ENCODE measurements around the gene MESP1. TPM values are rescaled to one million over a fixed set of nuclear protein-coding genes. Genes with fewer than 3 reads are reported as not detected.
A peak's percentile ranks its signal among the peaks of the same experiment; 100 is the strongest.

Gene MESP1
- total and polyA plus RNA-seq, 2 experiments from 2014 or later = 0.50 to 2.7 TPM

DNA sequence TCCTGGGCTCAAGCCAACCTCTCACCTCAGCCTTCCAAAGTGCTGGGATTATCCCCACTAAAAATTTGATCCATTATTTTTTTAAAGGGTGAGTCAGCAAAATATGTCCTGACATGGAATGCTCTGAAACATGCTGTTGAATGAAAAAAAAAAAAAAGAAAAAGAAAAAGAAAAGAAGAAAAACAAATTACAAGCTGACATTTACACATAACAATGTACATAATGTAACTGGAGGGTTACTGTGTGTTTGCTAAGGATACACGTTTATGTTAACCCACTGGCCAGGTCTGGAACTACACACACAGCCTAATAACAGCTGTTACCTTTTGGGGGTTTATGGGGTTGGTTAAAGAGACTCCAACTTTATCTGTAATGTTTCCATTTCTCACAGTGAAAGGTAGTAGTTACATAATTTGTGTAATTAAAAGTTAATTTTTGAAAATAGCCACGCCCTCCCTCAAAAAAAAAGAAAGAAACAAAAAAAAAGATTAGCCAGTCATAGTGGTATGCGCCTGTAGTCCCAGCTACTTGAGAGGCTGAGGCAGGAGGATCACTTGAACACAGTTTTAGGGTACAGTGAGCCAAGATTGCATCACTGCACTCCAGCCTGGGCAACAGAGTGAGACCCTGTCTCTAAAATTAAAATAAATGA lies 22.0 kb upstream of the MESP1 start:
- H2AFZ ChIP-seq = no peak overlapping the region
- no peak overlapping the region for H3K4me2 ChIP-seq
- no peak for TF ChIP-seq EZH2phosphoT487 (IDR thresholded peaks at IDR 0.05; ENCODE audit: low read depth, severe bottlenecking, unreplicated experiment)
- TF ChIP-seq, protein P1, sequence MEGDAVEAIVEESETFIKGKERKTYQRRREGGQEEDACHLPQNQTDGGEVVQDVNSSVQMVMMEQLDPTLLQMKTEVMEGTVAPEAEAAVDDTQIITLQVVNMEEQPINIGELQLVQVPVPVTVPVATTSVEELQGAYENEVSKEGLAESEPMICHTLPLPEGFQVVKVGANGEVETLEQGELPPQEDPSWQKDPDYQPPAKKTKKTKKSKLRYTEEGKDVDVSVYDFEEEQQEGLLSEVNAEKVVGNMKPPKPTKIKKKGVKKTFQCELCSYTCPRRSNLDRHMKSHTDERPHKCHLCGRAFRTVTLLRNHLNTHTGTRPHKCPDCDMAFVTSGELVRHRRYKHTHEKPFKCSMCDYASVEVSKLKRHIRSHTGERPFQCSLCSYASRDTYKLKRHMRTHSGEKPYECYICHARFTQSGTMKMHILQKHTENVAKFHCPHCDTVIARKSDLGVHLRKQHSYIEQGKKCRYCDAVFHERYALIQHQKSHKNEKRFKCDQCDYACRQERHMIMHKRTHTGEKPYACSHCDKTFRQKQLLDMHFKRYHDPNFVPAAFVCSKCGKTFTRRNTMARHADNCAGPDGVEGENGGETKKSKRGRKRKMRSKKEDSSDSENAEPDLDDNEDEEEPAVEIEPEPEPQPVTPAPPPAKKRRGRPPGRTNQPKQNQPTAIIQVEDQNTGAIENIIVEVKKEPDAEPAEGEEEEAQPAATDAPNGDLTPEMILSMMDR (IDR thresholded peaks at IDR 0.05; ENCODE audit: poor library complexity) = peak; percentile 24
- TF ChIP-seq EZH2 (IDR thresholded peaks at IDR 0.05; ENCODE audit: borderline replicate concordance) = no peak
- no peaks in the 10 kb centered on the region for H3K36me3 ChIP-seq (replicated peaks; ENCODE audit: insufficient read depth, low read depth)
- no peaks in the 10 kb centered on the region for H4K20me1 ChIP-seq (ENCODE audit: insufficient read depth, poor library complexity, severe bottlenecking)
- peaks cover 12% of the 10 kb centered on the region for H3K4me1 ChIP-seq (ENCODE audit: insufficient read depth)
- no peak overlapping the region for H3K4me3 ChIP-seq
- H3K9me3 ChIP-seq (ENCODE audit: low read depth) = no peaks in the 10 kb centered on the region
- DNase-seq (ENCODE audit: low spot score) = no peak
- H3K27ac ChIP-seq = no peak overlapping the region
- H3K27me3 ChIP-seq = no peaks in the 10 kb centered on the region
- no peaks in the 10 kb centered on the region for H3K9me2 ChIP-seq (replicated peaks; ENCODE audit: insufficient read depth)
- H3K79me2 ChIP-seq = no peaks in the 10 kb centered on the region
- 62% methylated on average over 3 of the region's 3 CpGs for WGBS (ENCODE audit: low lambda C conversion rate, missing lambda C conversion rate)

DNA sequence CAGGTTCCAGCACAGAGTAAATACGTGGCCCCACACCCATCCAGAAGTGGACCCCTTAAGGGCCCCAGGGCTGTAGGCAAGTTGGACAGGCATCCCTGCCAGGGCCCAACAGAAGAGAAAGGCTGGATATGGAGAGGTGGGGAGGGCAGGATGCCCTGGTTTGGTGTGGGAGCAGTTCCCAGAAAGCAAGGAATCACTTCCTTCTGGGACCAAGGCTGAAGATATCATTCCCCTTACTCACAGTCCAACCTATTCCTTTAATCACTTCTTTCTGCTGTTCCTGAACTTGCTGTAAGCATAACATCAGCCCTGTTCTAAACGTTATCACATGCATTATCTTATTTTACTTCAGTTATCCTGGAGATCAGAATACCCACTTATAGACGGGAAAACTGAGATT lies 19.0 kb upstream of the MESP1 start:
- no peaks in the 10 kb centered on the region for H3K79me2 ChIP-seq
- WGBS (ENCODE audit: low lambda C conversion rate, missing lambda C conversion rate) = 70% methylated on average over 3 of the region's 3 CpGs
- no peaks in the 10 kb centered on the region for H3K27me3 ChIP-seq
- H3K27ac ChIP-seq = no peak overlapping the region
- H3K36me3 ChIP-seq (replicated peaks; ENCODE audit: insufficient read depth, low read depth) = no peaks in the 10 kb centered on the region
- no peaks in the 10 kb centered on the region for H4K20me1 ChIP-seq (ENCODE audit: insufficient read depth, poor library complexity, severe bottlenecking)
- H3K9me3 ChIP-seq (ENCODE audit: low read depth) = no peaks in the 10 kb centered on the region
- H2AFZ ChIP-seq = no peak overlapping the region
- H3K4me3 ChIP-seq = no peak overlapping the region
- no peak for DNase-seq (ENCODE audit: low spot score)
- TF ChIP-seq, protein P1 (IDR thresholded peaks at IDR 0.05; ENCODE audit: poor library complexity) = no peak
- TF ChIP-seq EZH2 (IDR thresholded peaks at IDR 0.05; ENCODE audit: borderline replicate concordance) (no peak), EZH2phosphoT487 (IDR thresholded peaks at IDR 0.05; ENCODE audit: low read depth, severe bottlenecking, unreplicated experiment) (no peak)
- H3K9me2 ChIP-seq (replicated peaks; ENCODE audit: insufficient read depth) = no peaks in the 10 kb centered on the region
- H3K4me2 ChIP-seq = no peak overlapping the region
- H3K4me1 ChIP-seq (ENCODE audit: insufficient read depth) = peaks cover 7% of the 10 kb centered on the region

DNA sequence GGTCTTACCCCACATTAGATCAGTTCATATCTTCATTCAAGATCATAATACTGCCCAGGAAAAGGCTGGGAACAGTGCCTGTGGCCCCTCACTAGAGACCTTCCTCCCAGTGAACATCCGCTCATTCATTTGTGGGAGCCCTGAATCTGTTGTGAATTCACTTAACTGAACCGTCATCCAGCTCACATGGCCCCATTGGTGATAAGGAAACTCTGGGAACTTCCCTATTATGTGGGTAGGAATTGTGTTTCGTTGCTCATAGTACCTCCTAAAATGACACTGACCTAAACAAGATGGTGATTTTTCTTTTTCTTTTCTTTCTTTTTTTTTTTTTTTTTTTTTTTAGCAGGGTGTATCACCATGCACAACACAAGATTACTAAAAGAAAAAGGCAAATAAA lies 18.3 kb upstream of the MESP1 start:
- Histone ChIP-seq H3K4me3 (no peak overlapping the region), H3K4me2 (no peak overlapping the region), H3K27me3 (no peaks in the 10 kb centered on the region), H3K9me3 (ENCODE audit: low read depth) (no peaks in the 10 kb centered on the region), H3K4me1 (ENCODE audit: insufficient read depth) (peaks cover 7% of the 10 kb centered on the region), H3K27ac (no peak overlapping the region), H4K20me1 (ENCODE audit: insufficient read depth, poor library complexity, severe bottlenecking) (no peaks in the 10 kb centered on the region), H3K79me2 (no peaks in the 10 kb centered on the region), H3K9me2 (replicated peaks; ENCODE audit: insufficient read depth) (no peaks in the 10 kb centered on the region), H3K36me3 (replicated peaks; ENCODE audit: insufficient read depth, low read depth) (no peaks in the 10 kb centered on the region), H2AFZ (no peak overlapping the region)
- DNase-seq (ENCODE audit: low spot score) = no peak
- 90% methylated on average over 3 of the region's 3 CpGs for WGBS (ENCODE audit: low lambda C conversion rate, missing lambda C conversion rate)
- no peak for TF ChIP-seq EZH2 (IDR thresholded peaks at IDR 0.05; ENCODE audit: borderline replicate concordance)
- TF ChIP-seq, protein P1 (IDR thresholded peaks at IDR 0.05; ENCODE audit: poor library complexity) = no peak
- no peak for TF ChIP-seq EZH2phosphoT487 (IDR thresholded peaks at IDR 0.05; ENCODE audit: low read depth, severe bottlenecking, unreplicated experiment)
